AG08396 (cell line): ENCODE results near the gene MPRIP.
"Not testable (repeated sequence)": the region's sequence is repeated elsewhere in the genome, so short reads cannot be mapped to it uniquely, and the experiment has no call there.

Experiments used
- DNase-seq: peaks from one replicate; pipeline ENCODE4 v3.0.0; 2012; ENCODE audit warnings: low spot score, mixed read lengths

The MPRIP gene

DNA sequence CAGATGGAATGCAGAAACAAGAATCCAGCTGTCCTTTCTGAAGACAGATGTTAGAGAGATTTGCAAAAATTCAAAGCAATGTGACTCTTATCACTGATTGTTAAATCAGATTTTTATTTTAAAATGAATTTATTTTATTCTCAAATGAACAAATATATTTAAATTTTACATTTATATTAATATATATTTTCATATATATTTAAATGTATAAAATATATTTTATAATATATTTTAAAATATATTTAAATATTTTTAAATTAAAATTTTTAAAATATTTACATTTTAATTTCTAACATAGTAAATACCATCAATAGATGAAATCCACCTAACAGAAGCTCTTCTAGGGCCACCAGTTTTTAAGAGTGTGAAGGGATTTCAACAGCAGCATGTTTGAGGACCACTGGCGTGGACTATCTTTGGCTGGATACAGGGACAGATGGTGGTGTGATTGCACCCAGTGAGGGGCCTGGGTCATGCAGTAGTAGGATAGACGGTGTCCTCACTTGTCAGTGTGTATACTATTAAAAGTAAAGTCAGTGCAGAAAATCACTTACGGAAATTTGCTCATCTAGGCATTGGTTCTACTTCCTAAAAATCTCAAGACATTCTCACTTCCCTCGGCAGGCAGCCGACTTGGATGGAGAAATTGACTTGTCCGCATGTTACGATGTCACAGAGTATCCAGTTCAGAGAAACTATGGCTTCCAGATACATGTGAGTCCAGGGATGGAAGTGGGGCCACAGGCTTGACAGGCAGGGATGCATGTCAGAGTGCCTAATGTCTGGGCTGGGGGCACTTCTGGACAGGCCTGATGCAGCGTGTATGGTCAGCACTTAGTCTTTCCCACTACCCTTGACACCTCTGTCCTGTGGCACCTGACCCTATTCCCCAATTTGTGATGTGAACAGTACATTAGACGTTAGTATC, 107.5 kb downstream of the MPRIP start:
- no peak for DNase-seq

DNA sequence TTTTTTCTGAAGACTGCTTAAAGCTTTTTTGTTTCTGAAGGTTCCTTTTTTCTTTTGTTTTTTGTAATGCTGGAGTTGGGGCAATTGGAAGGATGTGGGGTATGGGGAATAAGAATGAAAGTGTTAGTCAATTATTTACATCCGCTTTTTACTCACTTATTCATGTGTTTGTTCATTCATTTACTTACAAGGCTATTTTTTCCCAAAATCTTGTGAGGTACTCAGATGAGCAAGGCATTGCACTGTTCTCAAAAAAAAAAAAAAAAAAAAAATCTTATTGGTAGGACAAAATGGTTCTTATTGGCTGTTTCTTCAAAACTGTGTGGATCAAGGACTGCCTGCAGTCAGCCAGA, 108.2 kb downstream of the MPRIP start:
- DNase-seq: no peak

DNA sequence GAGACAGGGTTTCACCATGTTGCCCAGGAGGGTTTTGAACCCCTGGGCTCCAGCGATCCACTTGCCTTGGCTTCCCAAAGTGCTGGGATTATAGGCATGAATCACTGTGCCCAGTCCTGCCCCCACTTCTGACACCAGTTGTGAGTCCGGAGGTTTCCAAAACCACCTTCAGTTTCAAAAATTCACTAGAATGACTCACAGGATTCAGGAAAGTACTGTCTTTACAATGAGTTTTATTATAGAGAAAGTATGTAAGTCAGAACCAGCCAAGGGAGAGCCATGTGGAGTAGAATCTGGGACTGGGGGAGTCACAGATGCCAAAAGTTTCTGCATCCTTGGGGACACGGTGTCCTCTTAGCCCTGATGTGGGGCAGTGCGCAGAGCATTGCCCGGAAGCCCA, 108.8 kb downstream of the MPRIP start:
- DNase-seq: peak; percentile 61

DNA sequence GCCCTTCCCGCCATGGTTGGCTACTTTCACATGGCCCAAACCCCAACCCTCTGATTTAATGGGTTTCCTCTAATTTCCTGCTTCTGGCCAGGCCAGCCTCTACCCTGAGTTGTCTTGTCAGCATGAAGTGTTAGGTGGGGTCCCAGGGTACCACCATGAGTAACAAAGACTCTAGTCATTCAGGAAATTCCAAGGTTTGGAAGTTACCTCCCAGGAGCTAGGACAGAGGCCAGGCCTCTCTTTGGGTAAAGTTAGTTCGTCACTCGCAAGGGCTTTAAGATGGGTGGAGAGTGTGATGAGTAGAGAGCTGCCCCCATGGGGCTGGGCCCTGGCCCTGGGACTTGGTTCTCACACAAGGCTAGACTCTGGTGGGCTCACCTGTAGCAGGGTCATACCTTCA, 109.3 kb downstream of the MPRIP start:
- DNase-seq: no peak

DNA sequence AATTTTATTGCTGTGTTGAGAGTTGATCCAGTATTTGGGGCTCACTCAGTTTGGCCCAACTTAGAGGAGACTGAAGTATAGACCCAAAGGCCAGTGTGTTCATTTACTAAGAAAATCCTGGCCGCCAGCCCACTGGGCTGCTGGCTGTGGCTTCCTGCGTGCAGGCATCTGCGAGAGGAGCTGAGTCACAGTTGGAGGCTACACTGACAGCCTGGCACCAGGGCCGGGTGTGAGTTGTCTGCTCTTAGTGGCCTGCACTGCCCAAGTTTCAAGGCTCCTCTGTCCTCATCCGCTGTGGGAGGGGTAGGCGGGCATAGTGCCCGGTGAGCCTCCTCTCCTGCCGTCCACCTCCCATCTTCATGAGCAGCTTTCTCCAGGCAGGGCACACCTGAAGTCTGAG, 109.7 kb downstream of the MPRIP start:
- peak; percentile 93 for DNase-seq

DNA sequence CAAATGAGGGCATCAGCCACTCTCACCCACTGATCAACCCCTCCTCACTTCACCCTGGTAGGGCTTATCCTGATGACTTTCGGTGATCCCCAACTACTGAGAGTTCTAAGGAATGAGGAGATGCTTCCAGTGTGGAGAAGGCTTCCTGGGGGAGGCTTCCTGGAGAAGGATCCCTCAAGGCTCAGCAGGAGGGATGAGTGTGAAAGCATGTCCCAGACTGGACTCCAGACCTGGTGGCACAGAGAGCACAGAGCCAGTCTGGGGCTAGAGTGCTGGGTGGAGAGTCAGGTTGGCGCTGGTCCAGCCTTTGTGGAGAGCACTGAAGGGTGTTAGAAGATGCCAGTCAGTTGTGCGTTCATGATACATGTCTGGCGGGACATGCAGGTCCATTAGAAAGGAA, 110.1 kb downstream of the MPRIP start:
- DNase-seq: no peak

DNA sequence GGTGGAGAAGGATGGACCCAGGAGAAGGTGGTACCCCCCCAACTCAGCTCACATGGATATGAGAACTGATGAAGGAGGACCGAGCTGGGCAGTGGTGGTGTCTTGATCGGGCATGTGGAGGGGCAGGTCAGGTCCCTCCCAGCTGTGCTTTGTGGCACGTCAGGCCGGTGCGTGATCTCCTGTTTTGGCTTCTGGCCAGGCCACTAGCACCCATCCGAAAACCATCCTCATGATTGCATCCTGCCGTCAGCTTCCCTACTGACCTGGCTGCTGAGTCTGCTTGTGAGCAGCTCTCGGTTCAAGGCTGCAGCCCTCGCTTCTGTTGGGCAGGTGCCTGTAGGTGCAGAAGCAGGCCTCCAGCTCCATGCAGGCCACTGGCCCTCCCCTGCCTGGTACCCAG, 110.8 kb downstream of the MPRIP start:
- no peak for DNase-seq

DNA sequence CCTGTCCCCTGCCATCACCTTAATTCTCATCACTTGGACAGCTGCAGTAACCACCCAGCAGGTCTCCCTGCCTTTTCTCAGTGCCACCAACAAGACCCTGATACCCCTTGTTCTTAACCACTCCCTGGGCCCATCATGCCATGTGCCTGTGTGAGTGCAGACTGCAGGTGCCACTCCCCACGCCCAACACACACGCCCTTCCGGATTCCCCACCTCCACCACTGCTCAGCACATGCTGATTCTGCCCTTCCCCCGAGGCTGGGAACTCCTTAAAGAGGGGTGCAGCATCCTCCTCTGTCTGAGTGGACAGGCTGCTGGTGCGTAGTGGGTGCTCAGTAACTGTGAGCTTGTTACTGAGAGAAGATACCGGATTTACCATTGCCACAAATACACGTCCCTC, 111.5 kb downstream of the MPRIP start:
- DNase-seq: no peak

DNA sequence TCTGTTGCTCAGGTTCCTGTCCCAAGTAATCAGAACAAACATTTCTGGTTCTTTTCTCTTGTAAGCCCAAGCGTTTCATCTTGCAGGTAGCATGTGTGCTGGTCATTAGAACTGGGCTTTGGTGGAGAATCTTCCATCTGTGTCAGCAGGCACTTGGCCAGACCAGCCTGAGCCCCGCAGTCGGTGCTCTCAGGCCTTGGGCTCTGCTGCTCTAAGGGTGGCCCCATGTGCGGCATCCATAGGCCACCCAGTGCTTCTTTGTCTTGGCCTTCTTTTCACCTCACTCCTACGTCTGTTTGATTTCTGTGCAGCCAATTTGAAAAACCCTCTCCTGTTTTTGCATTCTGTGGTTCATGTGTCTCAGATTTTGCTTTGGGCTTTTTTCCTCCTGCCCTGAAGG, 112.3 kb downstream of the MPRIP start:
- DNase-seq: no peak

DNA sequence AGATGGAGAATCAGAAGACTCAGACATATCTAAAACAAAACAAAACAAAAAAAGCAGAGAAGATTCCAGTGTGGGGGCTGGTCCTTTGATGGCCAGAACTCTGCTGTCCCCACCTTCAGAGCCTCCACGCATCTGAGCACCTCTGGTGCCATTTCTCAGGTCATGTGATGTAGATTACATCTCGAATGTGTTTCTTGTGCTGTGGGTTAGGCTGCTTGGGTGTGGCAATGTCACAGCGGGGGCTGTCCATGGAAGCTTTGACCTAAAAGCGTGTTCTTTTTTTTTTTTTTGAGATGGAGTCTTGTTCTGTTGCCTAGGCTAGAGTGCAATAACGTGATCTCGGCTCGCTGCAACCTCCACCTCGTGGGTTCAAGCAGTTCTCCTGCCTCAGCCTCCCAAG, 112.7 kb downstream of the MPRIP start:
- DNase-seq: no peak

DNA sequence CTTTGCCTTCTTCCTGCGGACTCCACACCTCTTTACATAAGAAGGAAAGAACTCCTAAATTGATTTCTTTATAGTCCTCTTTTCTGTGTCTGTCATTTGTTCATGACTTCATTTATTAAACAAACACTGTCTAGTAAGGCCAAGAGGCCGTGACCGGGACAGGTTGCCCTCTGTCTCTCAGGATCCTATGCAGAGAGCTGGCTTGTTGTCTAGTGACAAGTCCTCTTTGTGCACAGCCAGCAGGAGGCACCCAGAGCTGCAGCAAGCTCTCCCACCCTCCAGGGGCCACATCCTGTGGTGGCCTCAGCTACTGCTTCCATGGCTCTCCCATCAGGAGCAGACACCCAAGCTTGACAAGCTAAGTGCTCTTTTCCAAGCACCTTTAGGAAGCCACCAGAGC, 113.3 kb downstream of the MPRIP start:
- no peak for DNase-seq

DNA sequence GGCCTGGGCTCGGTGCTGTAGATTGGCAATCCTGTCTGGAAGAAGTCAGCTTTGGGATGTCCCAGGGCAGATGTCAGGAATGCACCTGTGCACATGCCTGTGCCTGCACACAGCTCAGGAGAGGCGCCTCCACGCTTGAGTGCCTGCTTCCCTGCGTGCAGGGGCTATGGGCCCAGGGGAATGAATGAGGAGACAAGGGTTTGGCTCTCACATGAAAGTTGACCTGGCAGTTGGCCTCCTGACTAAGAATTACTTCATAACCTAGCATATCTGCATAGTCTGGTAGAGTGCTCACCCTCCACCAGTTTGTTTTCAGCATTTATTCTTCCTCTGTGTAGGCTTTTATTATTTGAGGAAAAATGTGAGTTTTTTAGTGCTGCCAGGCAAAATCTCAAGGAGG, 113.8 kb downstream of the MPRIP start:
- peak; percentile 72 for DNase-seq

DNA sequence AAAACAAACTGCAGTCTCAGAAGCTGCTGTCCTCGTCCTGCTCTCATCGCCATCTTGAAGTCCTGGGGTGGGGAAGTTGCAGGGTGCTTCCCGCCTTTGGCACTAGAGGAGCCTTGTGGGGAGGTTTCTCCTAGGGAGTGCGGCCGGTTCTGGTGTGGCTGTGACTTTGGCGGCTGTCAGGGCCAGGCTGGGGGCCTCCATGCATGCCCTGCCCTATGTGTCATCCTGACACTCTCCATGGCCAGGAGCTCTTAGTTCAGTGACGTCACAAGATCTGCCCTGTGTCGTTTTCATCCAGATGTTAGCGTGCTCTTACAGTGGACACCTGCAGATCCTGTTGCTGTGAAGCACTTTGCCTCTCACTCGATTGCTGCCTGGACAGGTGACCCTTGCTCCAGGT, 114.3 kb downstream of the MPRIP start:
- peak; percentile 52 for DNase-seq

DNA sequence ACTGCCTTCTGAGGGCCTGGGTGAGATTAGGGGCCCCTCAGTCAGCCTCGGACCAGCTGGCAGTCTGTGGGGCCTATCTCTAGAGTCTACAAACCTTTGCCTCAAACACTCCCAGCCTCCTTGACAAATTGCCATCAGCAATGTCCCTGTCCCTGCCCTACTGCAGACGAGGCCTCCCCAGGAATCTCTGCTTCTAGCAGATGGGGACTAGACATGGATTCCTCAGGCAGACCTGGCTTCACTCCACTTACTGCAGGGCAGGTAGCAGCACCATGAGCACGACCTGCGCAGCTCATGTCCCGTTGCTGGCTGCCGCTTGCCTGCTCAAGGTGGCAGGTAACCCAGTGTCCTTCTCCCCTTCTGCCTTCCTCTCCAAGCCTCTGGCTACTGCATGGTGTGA, 114.8 kb downstream of the MPRIP start:
- DNase-seq: no peak

DNA sequence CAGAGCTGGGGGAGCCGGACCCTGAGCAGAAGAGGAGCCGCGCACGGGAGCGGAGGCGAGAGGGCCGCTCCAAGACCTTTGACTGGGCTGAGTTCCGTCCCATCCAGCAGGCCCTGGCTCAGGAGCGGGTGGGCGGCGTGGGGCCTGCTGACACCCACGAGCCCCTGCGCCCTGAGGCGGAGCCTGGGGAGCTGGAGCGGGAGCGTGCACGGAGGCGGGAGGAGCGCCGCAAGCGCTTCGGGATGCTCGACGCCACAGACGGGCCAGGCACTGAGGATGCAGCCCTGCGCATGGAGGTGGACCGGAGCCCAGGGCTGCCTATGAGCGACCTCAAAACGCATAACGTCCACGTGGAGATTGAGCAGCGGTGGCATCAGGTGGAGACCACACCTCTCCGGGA, 116.2 kb downstream of the MPRIP start:
- DNase-seq: not testable (repeated sequence)

DNA sequence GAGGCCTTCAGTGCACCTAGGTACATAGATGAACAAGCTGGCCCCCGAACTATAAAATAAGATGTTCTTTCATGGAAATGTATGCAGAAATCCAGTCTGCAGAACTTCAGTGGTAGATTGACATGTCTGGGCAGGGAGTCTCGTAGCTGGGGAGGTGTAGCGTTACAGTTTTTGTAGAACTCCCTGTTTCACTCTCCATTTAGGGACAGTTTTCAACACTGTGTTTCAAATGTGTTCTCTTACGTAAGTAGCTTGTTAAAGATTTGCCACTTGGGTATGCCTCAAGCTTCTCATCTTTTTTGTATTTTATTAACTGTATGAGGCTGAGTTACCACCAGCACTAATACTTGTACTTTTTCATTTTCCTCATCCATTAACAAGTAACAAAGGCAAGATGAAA, 117.3 kb downstream of the MPRIP start:
- no peak for DNase-seq

DNA sequence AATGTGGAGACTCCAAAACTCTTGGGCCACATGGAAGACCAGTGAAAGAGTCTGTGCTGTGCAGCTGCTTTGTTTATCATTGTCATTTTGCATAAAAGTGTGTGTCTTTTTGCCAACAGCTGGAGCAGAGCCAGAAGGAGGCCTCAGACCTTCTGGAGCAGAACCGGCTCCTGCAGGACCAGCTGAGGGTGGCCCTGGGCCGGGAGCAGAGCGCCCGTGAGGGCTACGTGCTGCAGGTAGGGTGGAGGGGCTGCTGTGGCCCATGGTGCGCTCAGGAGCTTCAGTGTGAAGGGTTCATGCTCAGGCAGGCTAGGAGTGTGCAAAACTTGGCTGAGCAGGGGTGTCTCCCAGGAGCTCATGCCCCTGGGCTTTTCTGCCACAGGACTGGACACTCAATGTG, 118.9 kb downstream of the MPRIP start:
- no peak for DNase-seq

DNA sequence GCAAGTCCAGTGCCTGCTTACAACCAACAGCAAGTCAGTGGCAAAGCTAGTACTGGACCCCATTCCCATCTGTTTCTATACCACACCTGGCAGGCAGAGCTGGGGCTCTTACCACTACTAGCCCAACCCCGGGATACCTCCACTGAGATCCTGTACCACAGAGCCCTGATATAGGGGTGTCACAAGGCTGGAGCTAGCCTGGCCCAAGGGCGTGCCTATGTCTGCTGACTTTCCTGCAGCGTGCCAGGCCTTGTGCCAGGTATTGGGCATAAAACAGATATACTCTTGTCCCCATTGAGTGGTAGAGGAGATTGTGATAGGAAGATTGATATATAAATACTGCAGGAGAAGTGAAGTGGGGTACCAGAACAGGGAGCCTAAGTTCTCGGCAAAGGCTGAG, 119.5 kb downstream of the MPRIP start:
- no peak for DNase-seq

DNA sequence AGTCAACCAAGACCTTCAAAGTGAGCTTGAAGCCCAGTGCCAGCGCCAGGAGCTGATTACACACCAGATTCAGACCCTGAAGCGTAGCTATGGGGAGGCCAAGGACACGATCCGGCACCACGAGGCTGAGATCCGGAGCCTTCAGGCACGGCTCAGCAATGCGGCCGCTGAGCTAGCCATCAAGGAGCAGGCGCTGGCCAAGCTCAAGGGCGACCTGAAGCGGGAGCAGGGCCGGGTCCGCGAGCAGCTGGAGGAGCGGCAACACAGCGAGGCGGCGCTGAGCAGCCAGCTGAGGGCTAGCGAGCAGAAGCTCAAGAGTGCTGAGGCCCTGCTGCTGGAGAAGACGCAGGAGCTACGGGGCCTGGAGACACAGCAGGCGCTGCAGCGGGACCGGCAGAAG, 121.9 kb downstream of the MPRIP start:
- DNase-seq: no peak

DNA sequence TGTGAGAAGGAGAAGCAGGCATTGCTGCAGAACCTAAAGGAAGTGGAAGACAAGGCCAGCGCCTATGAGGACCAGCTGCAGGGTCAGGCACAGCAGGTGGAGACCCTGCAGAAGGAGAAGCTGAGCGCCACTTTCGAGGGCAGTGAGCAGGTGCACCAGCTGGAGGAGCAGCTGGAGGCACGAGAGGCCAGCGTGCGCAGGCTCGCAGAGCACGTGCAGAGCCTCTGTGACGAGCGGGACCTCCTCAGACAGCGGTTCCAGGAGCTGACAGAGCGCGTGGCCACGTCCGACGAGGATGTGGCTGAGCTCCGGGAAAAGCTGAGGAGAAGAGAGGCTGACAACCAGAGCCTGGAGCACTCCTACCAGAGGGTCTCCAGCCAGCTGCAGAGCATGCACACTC, 122.4 kb downstream of the MPRIP start:
- DNase-seq: no peak

DNA sequence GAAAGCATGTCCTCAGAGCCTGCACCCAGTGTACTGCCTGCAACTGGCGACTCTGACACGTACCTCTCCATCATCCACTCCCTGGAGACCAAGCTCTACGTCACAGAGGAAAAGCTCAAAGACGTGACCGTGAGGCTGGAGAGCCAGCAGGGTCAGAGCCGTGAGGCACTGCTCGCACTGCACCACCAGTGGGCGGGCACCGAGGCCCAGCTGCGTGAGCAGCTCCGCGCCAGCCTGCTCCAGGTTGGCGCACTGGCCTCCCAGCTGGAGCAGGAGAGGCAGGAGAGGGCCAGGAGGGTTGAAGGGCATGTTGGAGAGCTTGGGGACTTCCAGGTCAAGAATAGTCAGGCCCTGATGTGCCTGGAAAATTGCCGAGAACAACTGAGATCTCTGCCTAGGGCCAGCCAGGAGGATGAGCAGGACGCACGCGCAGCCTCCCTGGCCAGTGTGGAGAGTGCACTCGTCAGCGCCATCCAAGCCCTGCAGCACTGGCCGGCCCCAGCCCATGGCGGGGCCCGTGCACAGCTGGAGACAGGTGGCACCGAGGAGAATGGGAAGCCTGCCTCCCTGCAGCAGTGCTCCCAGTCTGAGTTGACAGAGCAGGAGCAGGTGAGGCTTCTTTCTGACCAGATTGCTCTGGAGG, 123.5 kb downstream of the MPRIP start:
- no peak for DNase-seq

DNA sequence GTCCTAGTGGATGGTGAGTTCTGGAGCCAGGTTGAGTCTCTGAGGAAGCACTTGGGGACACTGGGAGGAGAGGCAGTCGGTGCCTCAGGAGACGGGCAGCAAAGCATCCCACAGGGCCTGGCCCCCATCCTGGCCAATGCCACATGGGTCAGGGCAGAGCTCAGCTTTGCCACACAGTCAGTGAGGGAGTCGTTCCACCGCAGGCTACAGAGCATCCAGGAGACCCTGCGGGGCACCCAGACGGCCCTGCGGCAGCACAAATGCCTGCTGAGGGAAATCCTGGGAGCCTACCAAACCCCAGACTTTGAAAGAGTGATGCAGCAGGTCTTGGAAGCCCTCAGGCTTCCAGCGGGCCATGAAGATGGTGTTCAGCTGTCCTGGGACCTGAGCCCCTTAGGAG, 124.2 kb downstream of the MPRIP start:
- DNase-seq: no peak

DNA sequence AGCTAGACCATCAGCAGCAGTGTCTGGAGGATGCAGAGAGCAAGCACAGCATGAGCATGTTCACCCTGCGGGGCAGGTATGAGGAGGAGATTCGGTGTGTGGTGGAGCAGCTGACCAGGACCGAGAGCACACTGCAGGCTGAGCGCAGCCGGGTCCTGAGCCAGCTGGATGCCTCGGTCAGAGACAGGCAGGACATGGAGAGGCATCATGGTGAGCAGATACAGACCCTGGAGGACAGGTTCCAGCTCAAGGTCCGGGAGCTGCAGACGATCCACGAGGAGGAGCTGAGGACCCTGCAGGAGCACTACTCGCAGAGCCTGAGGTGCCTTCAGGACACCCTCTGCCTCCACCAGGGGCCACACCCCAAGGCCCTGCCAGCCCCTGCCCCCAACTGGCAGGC, 125.1 kb downstream of the MPRIP start:
- no peak for DNase-seq

DNA sequence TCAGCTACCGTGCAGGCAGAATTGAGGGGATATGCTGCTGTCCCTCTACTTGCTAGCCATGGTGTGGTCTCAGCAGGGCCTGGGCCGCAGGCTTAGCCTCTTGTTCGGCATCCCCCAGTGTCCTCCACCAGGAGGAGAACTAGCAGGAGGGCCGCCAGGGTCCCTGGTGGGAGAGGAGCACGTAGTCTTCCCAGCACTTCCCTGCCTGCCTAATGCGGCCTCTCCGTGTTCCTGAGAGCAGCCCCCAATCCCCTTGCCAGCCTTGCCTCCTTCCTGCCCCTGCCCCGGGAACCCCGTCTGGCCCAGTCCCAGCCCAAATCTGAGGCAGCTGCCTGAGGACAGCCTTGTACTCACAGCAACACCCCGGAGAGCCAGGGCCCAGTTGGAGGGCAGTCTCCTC, 125.7 kb downstream of the MPRIP start:
- no peak for DNase-seq
